NB4 (cell line): Measurements from ENCODE around the gene PLEKHS1.

ENCODE experiments used
- DNase-seq: peaks from one replicate; pipeline ENCODE4 v3.0.0; 2010; ENCODE audit warnings: low read depth
- H3K4me3 ChIP-seq: one replicate; pipeline ENCODE4 v1.5.1; 2011; ENCODE audit warnings: mild to moderate bottlenecking, low read depth, low read length, moderate library complexity
- CTCF ChIP-seq: IDR thresholded peaks from one replicate; pipeline ENCODE4 v1.5.1; 2012; ENCODE audit warnings: low read depth, low read length
- MAX ChIP-seq: IDR thresholded peaks from 2 replicates; pipeline ENCODE4 v1.6.1; 2011; ENCODE audit warnings: low read depth, low read length
- MYC ChIP-seq: IDR thresholded peaks from 2 replicates; pipeline ENCODE4 v1.6.1; 2011; ENCODE audit warnings: low read depth, low read length
- POLR2A ChIP-seq: IDR thresholded peaks from 2 replicates; pipeline ENCODE4 v1.6.1; 2011; ENCODE audit warnings: mild to moderate bottlenecking; ENCODE audit not compliant: insufficient read length; ENCODE audit errors: extremely low read depth

Gene PLEKHS1

GRCh38 chr10:113782986-113783704, 31.7 kb downstream of the PLEKHS1 start:
- TF ChIP-seq POLR2A (no peak), CTCF (no peak), MYC (no peak), MAX (no peak)
- no peak overlapping the region for H3K4me3 ChIP-seq
- DNase-seq: no peak

- peak; percentile 40 for DNase-seq
- no peak overlapping the region for H3K4me3 ChIP-seq
- TF ChIP-seq MAX: no peak
- TF ChIP-seq MYC: no peak
- TF ChIP-seq POLR2A: no peak
- no peak for TF ChIP-seq CTCF
Observed at GRCh38 chr10:113788604-113789083, 37.2 kb downstream of the PLEKHS1 start.

- no peak for TF ChIP-seq MYC
- no peak for TF ChIP-seq MAX
- no peak for TF ChIP-seq POLR2A
- TF ChIP-seq CTCF: no peak
Observed at GRCh38 chr10:113791691-113792090, 40.2 kb downstream of the PLEKHS1 start.

GRCh38 chr10:113801569-113801968, 50.1 kb downstream of the PLEKHS1 start:
- H3K4me3 ChIP-seq: no peak overlapping the region
- DNase-seq: no peak
- no peak for TF ChIP-seq POLR2A
- TF ChIP-seq CTCF: no peak
- TF ChIP-seq MAX: no peak
- TF ChIP-seq MYC: no peak

More at GRCh38 chr10:113791691-113792090, 40.2 kb downstream of the PLEKHS1 start:
- H3K4me3 ChIP-seq: no peak overlapping the region
- no peak for DNase-seq

- no peak overlapping the region for H3K4me3 ChIP-seq
- peak; percentile 56 for DNase-seq
- TF ChIP-seq CTCF: no peak
- TF ChIP-seq POLR2A: no peak
- peak; percentile 33; the same call in 1 of the 2 replicates for TF ChIP-seq MAX
- 0 out of 2 replicates have a peak, but pooled peaks have one; percentile 9 for TF ChIP-seq MYC
Observed at GRCh38 chr10:113802997-113803396, 51.5 kb downstream of the PLEKHS1 start.
